ENCODE results near the gene KCNK3. TPM values are rescaled to one million over a fixed set of nuclear protein-coding genes. Genes with fewer than 3 reads are reported as not detected.

Gene KCNK3
- total and polyA plus RNA-seq, 2 donors (not counting 3 experiments of a cell fraction or from before 2014, with no cell fraction given) = not detected

GRCh38 chr2:26668856-26669750, 23.4 kb upstream of the KCNK3 start:
- dilution Hi-C loops (cut with MboI; ENCODE audit: extremely low pct_ligation_motif_present, low sequenced_read_pairs) = no loop called here
- Histone ChIP-seq H3K4me1 (ENCODE audit: control insufficient read depth, extremely low read depth, insufficient read depth, low read length) (no peaks in the 10 kb centered on the region), H3K9me3 (replicated peaks; ENCODE audit: control insufficient read depth, insufficient read depth, low read length) (no peaks in the 10 kb centered on the region), H3K4me2 (ENCODE audit: insufficient read depth, low read length) (no peak overlapping the region), H3K4me3 (replicated peaks in 1 of 3; ENCODE audit: insufficient read depth in 1 of 3, low read depth in 1 of 3, low read length in 3 of 3) (no peak overlapping the region), H3K27ac (ENCODE audit: insufficient read depth, low read depth, low read length) (no peak overlapping the region), H4K20me1 (replicated peaks; ENCODE audit: control insufficient read depth, extremely low read depth, insufficient read depth, low read length) (no peaks in the 10 kb centered on the region), H3K27me3 (ENCODE audit: control insufficient read depth in 2 of 2, insufficient read depth in 2 of 2, low read length in 2 of 2) (peaks cover 9 to 10% of the 10 kb centered on the region in 2 experiments), H2AFZ (ENCODE audit: low read depth, low read length) (no peak overlapping the region), H3K79me2 (ENCODE audit: control insufficient read depth, insufficient read depth, low read length) (no peaks in the 10 kb centered on the region), H3K36me3 (ENCODE audit: control insufficient read depth in 2 of 2, extremely low read depth in 1 of 2, insufficient read depth in 2 of 2, low read length in 2 of 2) (no peaks in the 10 kb centered on the region), H3K9ac (replicated peaks; ENCODE audit: extremely low read depth, insufficient read depth, low read length) (no peak overlapping the region), H3K9me1 (replicated peaks; ENCODE audit: control insufficient read depth, extremely low read depth, insufficient read depth, low read length) (no peaks in the 10 kb centered on the region)
- TF ChIP-seq FOS (IDR thresholded peaks at IDR 0.05; ENCODE audit: borderline replicate concordance, insufficient read depth, low read length) = no peak
- no peak for TF ChIP-seq POLR2AphosphoS5 (IDR thresholded peaks at IDR 0.05; ENCODE audit: insufficient read depth, low read depth, low read length)
- no peak for TF ChIP-seq GATA2 (IDR thresholded peaks at IDR 0.05; ENCODE audit: insufficient read depth, insufficient read length, low read depth, low read length)
- TF ChIP-seq JUN (IDR thresholded peaks at IDR 0.05; ENCODE audit: borderline replicate concordance, insufficient read depth, insufficient read length, low read depth) = no peak
- CTCF ChIA-PET = interaction anchor here (1.1 kb wide), 1 partner anchor 76 kb away, joined by 4 read pairs; no protein-coding TSS in a partner anchor
- no TSS peak for BruUV-seq (replicated peaks)
- intact Hi-C loops (cut with micrococcal nuclease) = no loop called here
- POLR2A ChIA-PET = no interaction called here
- no peak for DNase-seq (ENCODE audit: low read depth, low spot score)
- no peak for FAIRE-seq

DNA sequence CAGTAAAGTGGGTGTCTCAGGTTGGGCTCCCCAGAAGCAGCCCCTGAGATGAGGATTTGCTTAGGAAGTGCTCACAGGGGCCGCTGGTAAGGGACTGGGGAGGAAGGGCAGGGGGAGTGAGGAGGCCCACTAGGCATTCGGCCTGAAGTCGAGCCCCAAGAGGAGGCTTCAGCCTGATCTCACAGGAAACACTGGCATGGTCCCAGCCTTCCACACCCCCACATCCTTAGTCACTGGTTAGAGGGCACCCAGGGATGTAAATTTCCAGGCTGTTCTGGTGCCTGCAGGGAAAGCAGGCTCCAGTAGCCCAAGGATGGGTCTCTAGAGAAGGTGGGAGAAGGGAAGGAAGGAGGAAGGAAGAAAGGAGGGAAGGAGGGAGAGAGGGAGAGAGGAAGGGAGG, 22.4 kb upstream of the KCNK3 start:
- no peaks in the 10 kb centered on the region for H3K9me3 ChIP-seq (replicated peaks; ENCODE audit: control insufficient read depth, insufficient read depth, low read length)
- dilution Hi-C loops (cut with MboI; ENCODE audit: extremely low pct_ligation_motif_present, low sequenced_read_pairs) (no loop called here), intact Hi-C loops (cut with micrococcal nuclease) (no loop called here)
- H3K4me1 ChIP-seq (ENCODE audit: control insufficient read depth, extremely low read depth, insufficient read depth, low read length) = no peaks in the 10 kb centered on the region
- H3K9me1 ChIP-seq (replicated peaks; ENCODE audit: control insufficient read depth, extremely low read depth, insufficient read depth, low read length) = no peaks in the 10 kb centered on the region
- DNase-seq (ENCODE audit: low read depth, low spot score) = no peak
- H3K4me3 ChIP-seq (replicated peaks in 1 of 3; ENCODE audit: insufficient read depth in 1 of 3, low read depth in 1 of 3, low read length in 3 of 3) = no peak overlapping the region
- TF ChIP-seq GATA2 (IDR thresholded peaks at IDR 0.05; ENCODE audit: insufficient read depth, insufficient read length, low read depth, low read length) (no peak), POLR2AphosphoS5 (IDR thresholded peaks at IDR 0.05; ENCODE audit: insufficient read depth, low read depth, low read length) (no peak), FOS (IDR thresholded peaks at IDR 0.05; ENCODE audit: borderline replicate concordance, insufficient read depth, low read length) (no peak), JUN (IDR thresholded peaks at IDR 0.05; ENCODE audit: borderline replicate concordance, insufficient read depth, insufficient read length, low read depth) (no peak), MYC (IDR thresholded peaks at IDR 0.05; ENCODE audit: low read depth, low read length) (no peak), EZH2 (IDR thresholded peaks at IDR 0.05; ENCODE audit: borderline replicate concordance, low read depth, low read length, severe bottlenecking) (no peak), MAX (IDR thresholded peaks at IDR 0.05; ENCODE audit: insufficient read depth, insufficient read length) (no peak), CTCF (IDR thresholded peaks at IDR 0.05; ENCODE audit: extremely low read depth in 1 of 2, insufficient read depth in 1 of 2, low read depth in 1 of 2, low read length in 2 of 2) (no peak)
- no peak overlapping the region for H3K27ac ChIP-seq (ENCODE audit: insufficient read depth, low read depth, low read length)
- peaks cover 9 to 13% of the 10 kb centered on the region in 2 experiments for H3K27me3 ChIP-seq (ENCODE audit: control insufficient read depth in 2 of 2, insufficient read depth in 2 of 2, low read length in 2 of 2)
- no peaks in the 10 kb centered on the region for H3K36me3 ChIP-seq (ENCODE audit: control insufficient read depth in 2 of 2, extremely low read depth in 1 of 2, insufficient read depth in 2 of 2, low read length in 2 of 2)
- CTCF ChIA-PET = no interaction called here
- H4K20me1 ChIP-seq (replicated peaks; ENCODE audit: control insufficient read depth, extremely low read depth, insufficient read depth, low read length) = no peaks in the 10 kb centered on the region
- no peak for FAIRE-seq
- POLR2A ChIA-PET = no interaction called here
- BruUV-seq (replicated peaks) = no TSS peak
- no peaks in the 10 kb centered on the region for H3K79me2 ChIP-seq (ENCODE audit: control insufficient read depth, insufficient read depth, low read length)
- no peak overlapping the region for H3K9ac ChIP-seq (replicated peaks; ENCODE audit: extremely low read depth, insufficient read depth, low read length)
- H2AFZ ChIP-seq (ENCODE audit: low read depth, low read length) = no peak overlapping the region
- H3K4me2 ChIP-seq (ENCODE audit: insufficient read depth, low read length) = no peak overlapping the region

All from endothelial cell of umbilical vein (primary cell).